ENCODE data around the gene MARK1.
"Not testable (repeated sequence)": the region's sequence is repeated elsewhere in the genome, so short reads cannot be mapped to it uniquely, and the experiment has no call there.

Gene MARK1

GRCh38 chr1:220529521-220530020 lies 1.6 kb downstream of the MARK1 start:
- no peak for DNase-seq

GRCh38 chr1:220533504-220534109 lies 5.7 kb downstream of the MARK1 start:
- DNase-seq, result no peak

- no peak for DNase-seq
Measured at GRCh38 chr1:220544901-220545303, 17.0 kb downstream of the MARK1 start.

- DNase-seq, result no peak
Measured at GRCh38 chr1:220550811-220551399, 23.0 kb downstream of the MARK1 start.

GRCh38 chr1:220551718-220552117 lies 23.8 kb downstream of the MARK1 start:
- no peak for DNase-seq

- no peak for DNase-seq
Measured at GRCh38 chr1:220552672-220553260, 24.8 kb downstream of the MARK1 start.

GRCh38 chr1:220556641-220557040 lies 28.7 kb downstream of the MARK1 start:
- no peak for DNase-seq

- no peak for DNase-seq
Measured at GRCh38 chr1:220563564-220563963, 35.6 kb downstream of the MARK1 start.

GRCh38 chr1:220564216-220564615 lies 36.3 kb downstream of the MARK1 start:
- no peak for DNase-seq

GRCh38 chr1:220565670-220566069 lies 37.7 kb downstream of the MARK1 start:
- DNase-seq, result no peak

- no peak for DNase-seq
Measured at GRCh38 chr1:220566869-220567268, 38.9 kb downstream of the MARK1 start.

GRCh38 chr1:220572416-220572815 lies 44.5 kb downstream of the MARK1 start:
- DNase-seq, result no peak

- no peak for DNase-seq
Measured at GRCh38 chr1:220573836-220574235, 45.9 kb downstream of the MARK1 start.

- no peak for DNase-seq
Measured at GRCh38 chr1:220575718-220576497, 48.0 kb downstream of the MARK1 start.

GRCh38 chr1:220577926-220578325 lies 50.0 kb downstream of the MARK1 start:
- DNase-seq, result no peak

- no peak for DNase-seq
Measured at GRCh38 chr1:220579317-220579716, 51.4 kb downstream of the MARK1 start.

- no peak for DNase-seq
Measured at GRCh38 chr1:220592714-220593113, 64.8 kb downstream of the MARK1 start.

GRCh38 chr1:220594356-220594755 lies 66.4 kb downstream of the MARK1 start:
- no peak for DNase-seq

- no peak for DNase-seq
Measured at GRCh38 chr1:220595179-220595578, 67.2 kb downstream of the MARK1 start.

- DNase-seq, result no peak
Measured at GRCh38 chr1:220604926-220605325, 77.0 kb downstream of the MARK1 start.

- not testable (repeated sequence) for DNase-seq
Measured at GRCh38 chr1:220605651-220606050, 77.7 kb downstream of the MARK1 start.

GRCh38 chr1:220611100-220611499 lies 83.2 kb downstream of the MARK1 start:
- not testable (repeated sequence) for DNase-seq

GRCh38 chr1:220616836-220617235 lies 88.9 kb downstream of the MARK1 start:
- no peak for DNase-seq

- no peak for DNase-seq
Measured at GRCh38 chr1:220628431-220628830, 100.5 kb downstream of the MARK1 start.
